Spleen (tissue), 11 donors: ENCODE measurements around the gene ALG1. TPM values are rescaled to one million over a fixed set of nuclear protein-coding genes. Genes with fewer than 3 reads are reported as not detected.
"Not testable (repeated sequence)": the region's sequence is repeated elsewhere in the genome, so short reads cannot be mapped to it uniquely, and the experiment has no call there.

Experiments used
- DNase-seq: peaks from one replicate; pipeline ENCODE4 v3.0.0-alpha.2; 2020
- H3K27ac ChIP-seq, 8 donors: fragments of 200-600 bp; sonication (generic) in 7 of 8; 1 replicate in 4 of 8; 2 replicates in 4 of 8; pipeline versions ENCODE4 v1.5.0 to v1.8.0; 2016 to 2021; ENCODE audit warnings: inconsistent platforms in 4 of 8, mild to moderate bottlenecking in 4 of 8, moderate library complexity in 1 of 8
- H3K27me3 ChIP-seq, 7 donors: fragments of 200-600 bp; sonication (generic) in 6 of 7; replicated peaks in 1 of 7; 1 replicate in 4 of 7; 2 replicates in 3 of 7; pipeline versions ENCODE4 v1.5.0 to v1.8.0; 2016 to 2021; ENCODE audit warnings: inconsistent platforms in 3 of 7, mild to moderate bottlenecking in 1 of 7
- H3K36me3 ChIP-seq, 6 donors: fragments of 200-600 bp; sonication (generic) in 5 of 6; 1 replicate in 4 of 6; 2 replicates in 2 of 6; pipeline versions ENCODE4 v1.5.0 to v1.8.0; 2016 to 2021; ENCODE audit warnings: inconsistent platforms in 2 of 6
- H3K4me1 ChIP-seq, 6 donors: fragments of 200-600 bp; sonication (generic) in 5 of 6; 1 replicate in 3 of 6; 2 replicates in 3 of 6; pipeline versions ENCODE4 v1.5.0 to v1.8.0; 2016 to 2021; ENCODE audit warnings: inconsistent platforms in 3 of 6
- H3K4me3 ChIP-seq, 8 donors: fragments of 200-600 bp; sonication (generic) in 7 of 8; 1 replicate in 4 of 8; 2 replicates in 4 of 8; pipeline versions ENCODE4 v1.5.0 to v1.8.0; 2016 to 2021; ENCODE audit warnings: inconsistent platforms in 4 of 8, mild to moderate bottlenecking in 4 of 8, moderate library complexity in 2 of 8
- H3K9me3 ChIP-seq, 8 donors: fragments of 200-600 bp; sonication (generic) in 7 of 8; 1 replicate in 4 of 8; 2 replicates in 4 of 8; pipeline versions ENCODE4 v1.5.0 to v1.8.0; 2016 to 2021; ENCODE audit warnings: inconsistent platforms in 4 of 8
- WGBS, 5 donors: extraction: QIAGEN DNeasy Blood & Tissue Kit in 3 of 5; methylation state at CpG; one replicate each; pipeline versions ENCODE4 v1.1.5 to v1.1.7; 2013 to 2018; 5-methylcytosine and 5-hydroxymethylcytosine counted together
- intact Hi-C: fragments of 100-400 bp; cut with DNase I; formaldehyde crosslinking; loops from one replicate; pipeline ENCODE4 v1.15.0; 2023; ENCODE audit warnings: low total_unique reads
- polyA plus RNA-seq, 3 donors: library from polyadenylated mRNA; stranded (reverse); fragments of 200-250 nt; gene quantifications; one replicate each; pipeline ENCODE4 v1.2.1, GENCODE V29; 2013
- total RNA-seq, 7 donors: library from RNA; depleted of rRNA in 3 of 7; stranded (reverse); fragments of >200 nt in 3 of 7; fragmentation: NEBNext Ultra II Directional in 4 of 7; extraction: Animal tissue kit (Norgen Biotek cat#: 25700) in 4 of 7; gene quantifications; one replicate each; pipeline versions ENCODE4 v1.1.0 to v1.2.1, GENCODE V29; 2016 to 2021
- donor health status: healthy with polysubstance abuse.
- donor health status: DM: no; HTN: no; CAD: no; lungs with moderate emphysema.
- donor health status: DM: no; HTN: no; CAD: no.
- donor health status: Bipolar disorder and iron deficiency.
- donor health status: healthy.
- donor health status: DM: no; HTN: no; CAD: no.
- donor health status: DM: yes; HTN: yes; CAD: no.

ALG1 gene
- total and polyA plus RNA-seq, 10 donors = 13.0 to 46.2 (median 21.1) TPM

- DNase-seq, H3K27ac ChIP-seq, intact Hi-C loops, H3K36me3 ChIP-seq, H3K9me3 ChIP-seq: not testable (repeated sequence)
- WGBS, 5 donors = 13 to 20% (median 16%) methylated on average over 14 to 20 of the region's 20 CpGs
- peaks cover 0 to 45% (median 0%) of the 10 kb centered on the region in 7 donors for H3K27me3 ChIP-seq
- peak overlapping the region in 1 of 8 donors; percentile 25 for H3K4me3 ChIP-seq
- peaks cover 0 to 18% (median 11%) of the 10 kb centered on the region in 6 donors for H3K4me1 ChIP-seq
Measured at GRCh38 chr16:5117300-5118087, 45.9 kb downstream of the ALG1 start.

GRCh38 chr16:5131467-5132004 is 59.9 kb downstream of the ALG1 start:
- H3K27ac ChIP-seq, H3K4me1 ChIP-seq, intact Hi-C loops, DNase-seq, H3K4me3 ChIP-seq, H3K36me3 ChIP-seq, H3K9me3 ChIP-seq: not testable (repeated sequence)
- 67 to 83% (median 75%) methylated on average over 3 of the region's 3 CpGs for WGBS, 5 donors
- H3K27me3 ChIP-seq = peaks cover 0 to 34% (median 0%) of the 10 kb centered on the region in 7 donors

DNA sequence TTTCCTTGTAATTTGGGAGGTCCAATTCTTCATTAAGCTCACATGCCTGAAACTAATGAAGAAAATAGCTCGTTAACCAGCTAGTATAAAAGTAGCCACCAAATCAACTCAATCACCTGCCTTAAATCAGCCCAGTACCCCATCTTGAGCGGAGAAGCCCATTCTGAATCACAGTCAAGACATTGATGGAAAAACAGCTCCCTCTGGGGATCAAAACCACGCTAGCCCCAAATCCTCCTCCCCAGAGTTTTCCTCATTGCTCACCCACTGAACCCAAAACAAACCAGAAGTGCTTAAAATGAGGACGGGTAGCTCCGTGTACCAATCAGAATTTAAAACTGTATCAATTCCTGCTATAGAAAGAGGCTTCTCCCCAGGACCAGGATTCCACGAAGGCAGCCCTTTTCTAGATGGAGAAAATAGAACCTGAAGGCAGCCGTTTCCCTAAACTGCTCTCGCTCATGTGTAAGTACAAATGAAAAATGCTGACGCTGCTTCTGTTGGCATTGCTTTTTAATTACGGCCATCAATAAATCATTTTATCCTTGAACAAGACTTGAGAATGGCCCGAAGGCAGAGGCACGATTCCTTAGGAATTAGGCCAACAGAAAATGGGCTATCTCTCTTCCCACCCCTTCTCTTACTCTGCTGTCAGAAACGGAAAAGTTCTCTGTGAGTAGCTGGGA is 61.4 kb downstream of the ALG1 start:
- 38 to 59% (median 52%) methylated on average over 13 of the region's 13 CpGs for WGBS, 5 donors
- H3K27ac ChIP-seq, H3K4me3 ChIP-seq, H3K36me3 ChIP-seq, H3K9me3 ChIP-seq, intact Hi-C loops, DNase-seq, H3K4me1 ChIP-seq: not testable (repeated sequence)
- H3K27me3 ChIP-seq = peaks cover 0 to 29% (median 0%) of the 10 kb centered on the region in 7 donors

GRCh38 chr16:5134739-5135452 is 63.3 kb downstream of the ALG1 start:
- H3K27me3 ChIP-seq = peaks cover 0 to 26% (median 0%) of the 10 kb centered on the region in 7 donors
- intact Hi-C loops, H3K9me3 ChIP-seq, H3K4me1 ChIP-seq, H3K36me3 ChIP-seq, H3K27ac ChIP-seq, DNase-seq, H3K4me3 ChIP-seq: not testable (repeated sequence)
- WGBS, 5 donors = 31 to 36% (median 34%) methylated on average over 13 of the region's 13 CpGs

Other genes with a start within 250 kb of the ALG1 start
- gene GLYR1, start 224.6 kb upstream of the ALG1 start, total RNA-seq = 100 to 1,000 TPM in 1 of 7 donors, 10 to 100 TPM in 6; 47.2 to 117 (median 83.1) TPM
- 10 to 100 TPM; 26.6 to 53.4 (median 34.0) TPM for gene GLYR1, start 224.6 kb upstream of the ALG1 start, polyA plus RNA-seq
- 10 to 100 TPM; 41.6 to 69.4 (median 58.9) TPM for gene UBN1, start 224.4 kb upstream of the ALG1 start, total RNA-seq
- gene UBN1, start 224.4 kb upstream of the ALG1 start, polyA plus RNA-seq = 10 to 100 TPM in 1 of 3 donors, 1 to 10 TPM in 2; 4.8 to 16.2 (median 5.5) TPM
- under 1 TPM in 4 of 7 donors, not detected in 3; 0.18 to 0.37 (median 0.19) TPM for gene PPL, start 134.7 kb upstream of the ALG1 start, total RNA-seq
- under 1 TPM; 0.11 to 0.77 (median 0.29) TPM for gene PPL, start 134.7 kb upstream of the ALG1 start, polyA plus RNA-seq
- under 1 TPM in 6 of 7 donors, not detected in 1; 0.13 to 0.94 (median 0.60) TPM for gene SEC14L5, start 113.5 kb upstream of the ALG1 start, total RNA-seq
- gene SEC14L5, start 113.5 kb upstream of the ALG1 start, polyA plus RNA-seq = under 1 TPM; 0.06 to 0.26 (median 0.11) TPM
- gene NAGPA, start 37.9 kb upstream of the ALG1 start, total RNA-seq = 10 to 100 TPM; 16.2 to 41.8 (median 25.4) TPM
- 10 to 100 TPM; 11.8 to 17.7 (median 14.8) TPM for gene NAGPA, start 37.9 kb upstream of the ALG1 start, polyA plus RNA-seq
- 1 to 10 TPM in 4 of 7 donors, under 1 TPM in 2, not detected in 1; 0.34 to 2.5 (median 1.5) TPM for gene C16orf89, start 5.9 kb upstream of the ALG1 start, total RNA-seq
- gene C16orf89, start 5.9 kb upstream of the ALG1 start, polyA plus RNA-seq = 1 to 10 TPM; 1.7 to 5.7 (median 4.0) TPM
- gene EEF2KMT, start 26.0 kb downstream of the ALG1 start, total RNA-seq = 10 to 100 TPM in 1 of 7 donors, 1 to 10 TPM in 6; 5.8 to 11.7 (median 7.6) TPM
- gene EEF2KMT, start 26.0 kb downstream of the ALG1 start, polyA plus RNA-seq = 1 to 10 TPM; 4.5 to 7.8 (median 6.7) TPM